Stimulated activated CD8-positive, alpha-beta memory T cell treated with anti-CD3 and anti-CD28 coated beads, Interleukin-7, amount 100 ng/mL, for 48 hours (primary cell): ENCODE data around the gene DNAJC18.
"Not testable (repeated sequence)": the region's sequence is repeated elsewhere in the genome, so short reads cannot be mapped to it uniquely, and the experiment has no call there.

ENCODE experiments used
- DNase-seq, 2 donors: peaks; one replicate each; pipeline ENCODE4 v3.0.0-alpha.2; 2020; ENCODE audit warnings: low read depth in 1 of 2; ENCODE audit errors: extremely low read depth in 1 of 2

Gene DNAJC18

GRCh38 chr5:139461698-139462097 is 22.4 kb upstream of the DNAJC18 start:
- DNase-seq, result no peak

- DNase-seq, result no peak
Observed at GRCh38 chr5:139461176-139461575, 21.9 kb upstream of the DNAJC18 start.

- DNase-seq, result no peak
Observed at GRCh38 chr5:139460455-139460854, 21.1 kb upstream of the DNAJC18 start.

- no peak for DNase-seq
Observed at GRCh38 chr5:139459451-139459934, 20.2 kb upstream of the DNAJC18 start.

- DNase-seq, result peak; percentile 56 to 79
Observed at GRCh38 chr5:139458580-139459407, 19.5 kb upstream of the DNAJC18 start.

- DNase-seq, result no peak
Observed at GRCh38 chr5:139457653-139458306, 18.5 kb upstream of the DNAJC18 start.

- DNase-seq, result no peak
Observed at GRCh38 chr5:139457241-139457640, 17.9 kb upstream of the DNAJC18 start.

- no peak for DNase-seq
Observed at GRCh38 chr5:139456776-139457175, 17.5 kb upstream of the DNAJC18 start.

GRCh38 chr5:139454568-139455290 is 15.4 kb upstream of the DNAJC18 start:
- DNase-seq, result no peak

- DNase-seq, result no peak
Observed at GRCh38 chr5:139453683-139454567, 14.6 kb upstream of the DNAJC18 start.

- no peak for DNase-seq
Observed at GRCh38 chr5:139451878-139452660, 12.7 kb upstream of the DNAJC18 start.

GRCh38 chr5:139451176-139451575 is 11.9 kb upstream of the DNAJC18 start:
- DNase-seq, result no peak

GRCh38 chr5:139446956-139447779 is 7.8 kb upstream of the DNAJC18 start:
- no peak for DNase-seq

GRCh38 chr5:139445325-139446170 is 6.2 kb upstream of the DNAJC18 start:
- no peak for DNase-seq

GRCh38 chr5:139443831-139444453 is 4.6 kb upstream of the DNAJC18 start:
- DNase-seq, result no peak

GRCh38 chr5:139440416-139440815 is 1.1 kb upstream of the DNAJC18 start:
- not testable (repeated sequence) for DNase-seq

GRCh38 chr5:139438707-139439012 is 665 bp downstream of the DNAJC18 start:
- DNase-seq, result no peak

GRCh38 chr5:139435676-139436075 is 3.6 kb downstream of the DNAJC18 start:
- DNase-seq, result no peak
